ENCODE data around the gene SLC8A2.

Gene SLC8A2

DNA sequence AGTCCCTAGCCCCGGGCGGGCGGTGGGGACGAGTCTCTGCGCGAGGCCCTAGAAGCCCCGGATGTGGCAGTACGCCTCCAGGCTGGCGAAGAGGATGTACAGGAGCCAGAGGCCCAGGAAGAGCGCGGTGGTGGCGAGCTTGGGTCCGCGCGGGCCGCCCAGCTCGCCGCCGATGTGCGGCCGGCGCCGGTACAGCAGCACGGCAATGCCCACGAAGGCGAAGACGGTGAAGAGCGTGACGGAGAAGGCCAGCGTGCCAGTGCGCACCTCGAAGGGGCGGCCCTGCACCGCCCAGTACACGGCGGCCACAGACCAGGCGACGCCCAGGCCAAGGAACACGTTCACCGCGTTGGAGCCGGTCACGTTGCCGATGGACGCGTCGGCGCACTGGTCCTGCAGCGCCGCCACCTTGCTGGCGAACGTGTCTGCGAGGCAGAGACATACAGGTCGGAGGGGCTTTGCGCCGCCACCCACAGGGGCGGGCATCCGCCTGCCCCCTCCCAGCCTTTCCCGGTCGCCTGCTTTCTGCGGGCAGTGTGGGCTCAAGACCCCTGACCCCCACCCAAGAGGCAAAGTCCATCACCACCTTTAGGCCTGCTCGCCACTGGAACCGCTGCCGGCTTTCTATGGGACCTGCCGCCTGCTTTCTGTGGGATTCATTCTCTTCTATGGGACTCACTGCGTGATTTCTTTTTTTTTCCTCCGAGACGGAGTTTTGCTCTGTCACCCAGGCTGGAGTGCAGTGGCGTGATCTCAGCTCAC, 41.5 kb downstream of the SLC8A2 start:
- DNase-seq (ENCODE audit: low spot score): no peak

DNA sequence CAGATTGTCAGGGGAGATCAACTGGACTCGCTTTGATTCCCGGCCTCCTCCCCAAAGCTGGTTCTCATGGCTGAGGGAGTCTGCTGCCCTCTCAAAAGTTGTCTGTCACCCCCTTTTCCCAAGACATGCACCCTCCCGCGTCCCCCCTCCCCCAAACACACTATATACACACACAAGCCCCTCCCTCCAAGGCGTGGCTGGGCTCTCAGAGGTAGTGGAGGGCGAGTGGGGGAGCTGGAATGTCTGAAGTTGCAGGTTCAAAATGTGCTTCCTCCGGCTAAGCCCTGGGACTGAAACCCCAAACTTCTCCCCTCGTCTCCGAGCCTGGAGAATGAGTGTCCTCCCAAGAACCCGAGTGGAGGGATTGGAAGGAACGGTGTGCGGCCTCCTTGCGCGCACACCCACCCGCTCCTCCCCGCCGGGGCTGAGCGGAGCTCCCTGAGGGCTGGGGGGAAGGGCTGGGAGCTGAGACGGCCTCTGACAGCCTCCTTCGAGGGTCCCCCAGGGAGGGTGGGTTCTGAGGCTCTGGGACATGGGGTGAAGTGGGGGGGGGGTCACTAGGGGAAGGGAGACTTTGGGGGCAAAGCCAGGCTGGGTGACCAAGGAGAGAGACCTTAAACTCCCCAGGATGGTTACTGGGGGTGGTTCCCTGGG, 42.4 kb downstream of the SLC8A2 start:
- DNase-seq (ENCODE audit: low spot score): no peak

DNA sequence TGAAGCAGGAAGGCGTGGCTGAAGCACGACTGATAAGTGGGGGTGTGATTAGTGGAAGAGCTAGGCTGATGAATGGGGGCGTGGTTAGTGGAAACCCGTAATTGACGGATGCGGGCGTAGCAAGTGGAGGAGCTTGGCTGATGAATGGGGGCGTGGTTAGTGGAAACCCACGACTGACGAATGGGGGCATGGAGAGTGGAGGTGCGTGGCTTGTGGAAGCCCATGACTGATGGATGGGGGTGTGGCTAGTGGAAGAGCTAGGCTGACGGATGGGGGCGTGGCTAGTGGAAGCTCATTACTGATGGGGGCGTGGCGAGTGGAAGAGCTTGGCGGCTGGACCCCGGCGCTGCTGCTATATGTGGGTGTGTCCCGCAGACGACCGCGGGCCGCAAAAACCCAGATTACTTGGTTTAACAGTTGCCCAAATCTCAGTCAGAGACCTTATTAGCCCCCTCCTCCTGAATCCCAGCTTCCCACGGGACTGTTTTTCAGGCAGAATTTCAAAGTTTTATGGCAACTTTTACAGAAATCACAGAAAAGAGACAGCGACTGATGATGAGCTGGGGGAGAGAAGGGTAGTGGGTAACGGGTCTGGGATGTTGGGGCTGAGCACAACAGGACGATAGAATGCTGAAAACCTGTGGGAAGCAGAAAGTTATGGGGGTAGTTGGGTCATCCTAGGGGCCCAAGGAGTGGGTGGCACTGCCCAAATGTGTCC, 43.4 kb downstream of the SLC8A2 start:
- peak; percentile 98 for DNase-seq (ENCODE audit: low spot score)

DNA sequence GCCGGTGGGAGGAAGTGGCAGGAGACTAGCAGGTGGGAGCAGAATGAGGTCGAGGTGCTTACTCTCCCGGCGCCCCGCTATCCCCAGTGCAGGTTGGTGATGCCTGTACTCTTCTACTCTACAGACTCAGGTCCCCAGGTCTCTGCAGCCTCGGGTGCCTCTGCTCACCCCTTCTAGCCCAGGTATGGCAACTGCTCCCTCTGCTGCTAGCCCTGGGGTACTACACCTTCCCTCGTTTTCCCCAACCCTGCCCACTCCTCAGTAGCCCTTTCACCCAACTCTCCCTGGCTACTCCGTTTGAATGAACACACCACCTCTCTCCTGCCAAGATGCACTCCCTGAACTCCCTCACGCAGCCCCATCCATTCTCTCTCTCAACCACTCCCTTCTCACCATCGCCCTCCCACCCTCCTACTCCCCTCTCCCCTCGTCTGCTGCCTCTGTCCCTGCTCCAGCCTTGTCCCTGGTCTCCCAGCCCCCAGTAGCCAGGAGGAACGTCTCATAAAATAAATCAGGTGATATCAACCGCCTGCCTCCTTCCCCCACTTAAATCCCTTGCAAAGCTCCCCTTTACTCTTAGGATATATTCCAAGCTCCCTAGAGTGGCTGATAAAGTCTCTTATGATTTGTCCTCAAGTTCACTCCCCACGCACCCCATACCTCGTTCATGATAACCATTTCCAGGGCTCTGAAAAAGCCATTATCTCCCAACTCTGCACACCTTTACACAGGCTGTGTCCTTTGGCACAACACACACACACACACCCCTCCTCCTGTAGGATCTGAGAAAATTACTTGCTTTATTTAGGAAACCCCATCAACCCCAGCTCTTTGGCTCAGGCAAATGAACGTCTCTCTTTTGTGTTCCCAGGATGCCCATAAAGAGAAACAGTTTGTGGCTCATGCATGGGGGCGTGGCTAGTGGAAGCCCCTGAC, 44.2 kb downstream of the SLC8A2 start:
- peak; percentile 58 for DNase-seq (ENCODE audit: low spot score)

DNA sequence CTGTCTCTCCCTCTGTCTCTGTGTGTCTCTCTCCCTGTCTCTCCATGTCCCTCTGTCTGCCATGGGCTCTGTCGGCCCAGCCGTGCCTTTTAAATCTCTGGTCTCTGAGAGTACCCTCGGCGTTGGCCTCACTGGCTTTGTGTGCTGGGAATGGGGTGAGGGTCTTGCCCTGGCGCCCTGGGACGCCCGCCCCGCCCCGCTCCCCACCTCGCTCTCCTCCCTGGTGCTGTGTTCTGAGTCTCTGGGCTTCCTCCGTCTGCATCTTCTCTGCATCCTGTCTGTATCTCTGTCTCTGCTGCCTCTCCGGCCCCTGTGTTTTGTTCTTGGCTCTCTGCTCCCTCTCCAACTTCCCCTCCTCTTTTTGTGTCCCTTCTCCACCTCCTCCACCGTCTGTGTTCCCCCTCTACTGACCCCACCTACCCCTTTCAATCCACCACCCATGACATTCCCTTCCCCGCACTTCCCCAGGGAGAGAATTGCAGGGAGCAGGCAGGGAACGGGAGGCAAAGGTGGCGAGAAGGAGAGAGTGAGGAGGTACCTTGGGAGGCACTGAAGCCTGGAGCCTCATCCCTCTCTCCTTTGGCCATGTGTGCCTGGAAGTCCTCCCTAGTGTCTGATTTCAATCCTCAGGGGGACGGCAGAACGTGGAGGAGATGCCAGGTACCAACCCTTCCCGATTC, 48.4 kb downstream of the SLC8A2 start:
- no peak for DNase-seq (ENCODE audit: low spot score)

DNA sequence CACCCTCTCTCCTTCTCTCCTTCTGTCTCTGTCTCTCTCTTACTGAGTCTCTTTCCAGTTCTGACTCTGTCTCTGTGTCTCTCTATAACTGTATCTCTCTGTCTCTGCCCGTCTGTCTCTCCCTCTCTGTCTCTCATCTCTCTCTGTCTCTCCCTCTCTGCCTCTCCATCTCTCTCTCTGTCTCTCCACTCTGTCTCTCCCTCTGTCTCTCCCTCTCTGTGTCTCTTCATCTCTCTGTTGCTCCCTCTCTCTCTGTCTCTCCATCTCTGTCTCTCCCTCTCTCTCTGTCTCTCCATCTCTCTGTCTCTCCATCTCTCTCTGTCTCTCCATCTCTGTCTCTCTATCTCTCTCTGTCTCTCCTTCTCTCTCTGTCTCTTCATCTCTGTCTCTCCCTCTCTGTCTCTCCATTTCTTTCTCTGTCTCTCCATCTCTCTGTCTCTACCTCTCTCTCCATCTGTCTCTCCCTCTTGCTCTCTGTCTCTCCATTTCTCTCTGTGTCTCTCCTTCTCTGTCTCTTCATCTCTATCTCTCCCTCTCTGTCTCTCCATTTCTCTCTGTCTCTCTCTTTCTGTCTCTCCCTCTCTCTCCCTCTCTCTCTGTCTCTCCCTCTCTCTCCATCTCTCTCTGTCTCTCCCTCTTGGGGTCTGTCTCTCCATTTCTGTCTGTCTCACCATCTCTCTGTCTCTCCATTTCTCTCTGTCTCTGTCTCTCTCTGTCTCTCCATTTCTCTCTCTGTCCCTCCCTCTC, 49.1 kb downstream of the SLC8A2 start:
- DNase-seq (ENCODE audit: low spot score): no peak

DNA sequence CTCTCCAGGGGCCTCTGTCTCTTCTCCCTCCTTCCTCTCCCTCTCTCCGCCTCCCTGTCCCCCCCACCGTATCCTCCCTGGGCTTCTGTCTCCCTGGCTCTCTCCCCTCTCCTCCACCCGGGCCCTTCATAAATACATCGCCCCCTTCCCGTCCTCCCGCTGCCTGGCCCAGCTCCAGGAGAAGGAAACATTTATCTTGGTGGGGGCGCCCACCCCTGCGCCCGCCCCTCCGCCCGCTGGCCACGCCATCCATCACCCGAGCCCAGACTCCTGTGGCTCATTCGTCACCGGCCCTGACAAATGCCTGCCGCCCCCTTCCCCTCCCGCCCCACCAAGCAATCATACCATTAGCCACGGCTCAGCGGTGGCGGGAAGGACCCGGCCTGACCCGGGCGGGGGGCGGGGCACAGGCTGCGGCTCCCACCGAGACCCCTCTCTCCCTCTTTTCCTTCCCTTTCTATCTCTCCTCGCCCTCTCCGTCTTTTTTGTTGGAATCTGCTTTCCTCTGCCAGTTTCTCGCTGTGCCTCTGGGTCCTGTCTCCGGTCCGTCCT, 49.8 kb downstream of the SLC8A2 start:
- no peak for DNase-seq (ENCODE audit: low spot score)

DNA sequence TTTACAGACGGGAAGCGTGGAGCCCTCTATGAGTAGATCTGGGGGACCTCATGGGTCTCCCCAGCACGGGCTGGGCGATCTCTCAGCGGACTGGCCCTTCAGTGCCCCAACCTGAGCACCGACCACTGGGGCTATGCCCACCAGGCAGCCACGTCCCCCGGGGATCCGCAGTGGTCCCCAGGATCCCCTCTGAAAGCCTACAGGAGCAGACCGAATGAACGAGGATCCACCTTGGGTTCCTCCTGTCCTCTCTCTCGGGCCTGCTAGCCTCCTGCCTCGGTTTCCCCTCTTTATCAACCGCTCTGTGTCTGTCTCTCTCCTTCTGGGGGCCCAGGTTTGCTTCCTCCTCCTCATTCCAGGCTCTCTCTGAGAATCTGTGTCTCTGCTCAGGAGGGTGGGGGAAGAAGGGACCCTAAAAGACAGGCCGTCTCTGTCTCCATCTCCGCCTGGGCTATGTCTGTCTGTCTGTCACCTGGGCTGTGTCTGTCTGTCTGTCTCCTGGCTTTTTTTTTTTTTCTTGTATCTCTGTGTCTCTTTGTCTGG, 50.4 kb downstream of the SLC8A2 start:
- DNase-seq (ENCODE audit: low spot score): no peak

DNA sequence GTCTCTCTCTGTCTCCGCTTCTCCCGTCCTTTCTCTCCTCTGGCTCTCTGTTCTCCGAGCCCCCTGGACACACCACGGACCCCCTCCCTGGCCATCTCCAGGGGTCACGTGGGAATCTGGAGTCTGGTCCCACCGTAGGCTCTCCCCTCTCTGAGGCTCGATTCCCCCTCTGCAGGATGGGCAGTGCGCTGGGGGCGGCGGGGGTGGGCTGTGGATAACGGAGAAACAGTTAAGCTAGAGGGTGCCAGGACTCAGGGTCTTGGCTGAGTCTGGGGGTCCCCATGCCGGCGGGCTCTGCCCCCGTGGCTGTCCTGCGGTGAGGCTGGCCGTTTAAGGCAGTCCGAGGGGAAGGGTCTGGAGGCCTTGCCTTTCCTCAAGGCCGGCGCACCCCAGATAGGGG, 51.9 kb downstream of the SLC8A2 start:
- DNase-seq (ENCODE audit: low spot score): no peak

DNA sequence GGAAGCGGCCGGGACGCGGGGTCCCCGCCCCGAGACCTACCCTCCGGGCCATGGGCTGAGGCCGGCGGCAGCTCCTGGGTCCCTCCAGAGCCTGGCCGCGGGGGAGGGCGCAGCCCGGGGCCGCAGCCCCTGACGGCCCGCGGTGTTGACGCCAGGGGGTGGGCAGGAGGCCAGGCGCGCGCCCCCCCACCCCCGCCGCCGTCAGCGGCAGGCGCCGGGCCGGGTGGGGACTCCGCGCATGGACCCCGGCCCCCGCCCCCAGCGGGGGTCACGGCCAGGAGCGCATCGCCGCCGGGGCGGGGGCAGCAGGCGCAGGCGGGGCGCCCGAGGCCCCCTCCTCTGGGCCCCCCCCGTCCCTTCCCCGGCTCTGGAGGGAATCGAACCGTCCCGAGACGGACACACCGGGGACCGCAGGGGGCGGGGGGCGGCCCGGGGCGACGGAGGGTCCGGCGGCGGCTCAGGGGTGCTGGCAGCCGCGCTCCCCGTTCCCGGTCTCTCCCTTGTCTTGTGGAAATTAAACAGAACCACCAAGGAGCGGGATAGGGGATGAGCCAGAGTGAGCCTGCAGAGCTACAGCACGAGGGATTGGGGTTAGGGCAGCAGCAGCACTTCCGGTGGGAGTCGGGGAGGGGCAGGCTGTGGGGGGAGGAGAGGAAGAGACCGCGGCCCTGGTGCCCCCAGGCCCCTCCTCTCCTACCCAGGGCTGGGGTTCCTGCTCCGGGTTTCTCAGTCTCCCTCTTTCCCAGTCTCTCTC, 52.5 kb downstream of the SLC8A2 start, which contains the start of gene MEIS3:
Gene MEIS3 (minus strand): TSS at position 498 of the 754 bp plus-strand sequence. CDS start 446 bp downstream, at position 52.
- DNase-seq (ENCODE audit: low spot score): no peak

DNA sequence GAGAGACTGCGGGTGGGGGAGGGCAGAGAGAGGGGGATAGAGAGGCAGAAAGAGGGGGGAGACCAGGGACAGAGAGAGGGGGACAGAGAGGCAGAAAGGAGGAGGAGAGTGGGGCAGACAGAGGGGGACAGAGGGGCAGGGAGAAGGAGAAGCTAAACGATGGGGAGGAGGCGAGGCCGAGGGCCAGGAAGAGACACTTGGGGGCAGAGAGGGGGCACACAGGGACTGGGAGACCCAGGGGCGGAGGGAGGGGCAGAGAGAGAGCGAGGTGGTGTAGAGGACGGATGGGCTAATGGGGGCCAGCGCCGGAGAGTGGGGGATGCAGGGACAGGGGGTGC, 53.0 kb downstream of the SLC8A2 start:
- no peak for DNase-seq (ENCODE audit: low spot score)

DNA sequence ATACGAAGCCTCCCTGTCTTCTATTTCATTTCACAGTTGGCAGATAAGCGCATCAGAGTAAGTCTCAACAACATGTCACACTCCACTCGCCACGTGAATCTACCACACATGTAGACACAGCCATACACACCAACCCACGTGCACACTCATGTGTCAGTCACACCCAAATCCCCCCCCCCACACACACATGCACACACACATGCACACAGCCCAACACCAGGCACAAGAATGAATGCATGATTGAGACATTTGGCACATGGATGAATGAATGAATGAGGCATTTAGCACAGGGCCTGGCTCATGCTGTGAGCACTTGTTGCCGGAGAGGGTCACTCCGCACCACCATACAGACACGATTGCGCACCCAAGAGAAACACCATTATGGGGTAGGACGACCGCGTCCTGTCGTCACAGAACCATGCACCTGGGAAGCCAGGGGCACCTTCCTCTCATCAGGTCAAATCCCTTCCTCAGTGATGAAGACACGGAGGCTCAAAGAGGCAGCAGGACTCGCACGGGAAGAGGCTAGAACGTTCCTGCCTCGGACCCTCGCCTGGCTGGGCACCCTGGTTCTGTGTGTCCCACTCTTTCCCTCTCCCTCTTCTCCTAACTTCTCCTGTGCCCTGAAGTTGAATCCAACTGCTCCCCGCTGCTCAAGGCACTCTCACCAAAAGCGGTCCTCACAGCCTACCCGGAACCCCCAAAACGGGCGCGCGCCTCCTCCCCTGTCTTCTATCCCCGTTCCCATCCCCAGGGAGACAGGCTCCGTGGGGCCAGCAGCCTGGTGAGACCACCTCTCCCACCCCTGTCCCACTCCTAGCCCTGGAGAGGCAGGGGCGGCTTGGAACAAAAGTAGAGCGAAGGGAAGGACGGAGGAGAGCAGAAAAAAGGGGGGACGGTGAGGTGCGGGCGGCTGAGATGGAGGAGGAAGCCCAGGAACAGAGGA, 53.7 kb downstream of the SLC8A2 start:
- DNase-seq (ENCODE audit: low spot score): no peak

DNA sequence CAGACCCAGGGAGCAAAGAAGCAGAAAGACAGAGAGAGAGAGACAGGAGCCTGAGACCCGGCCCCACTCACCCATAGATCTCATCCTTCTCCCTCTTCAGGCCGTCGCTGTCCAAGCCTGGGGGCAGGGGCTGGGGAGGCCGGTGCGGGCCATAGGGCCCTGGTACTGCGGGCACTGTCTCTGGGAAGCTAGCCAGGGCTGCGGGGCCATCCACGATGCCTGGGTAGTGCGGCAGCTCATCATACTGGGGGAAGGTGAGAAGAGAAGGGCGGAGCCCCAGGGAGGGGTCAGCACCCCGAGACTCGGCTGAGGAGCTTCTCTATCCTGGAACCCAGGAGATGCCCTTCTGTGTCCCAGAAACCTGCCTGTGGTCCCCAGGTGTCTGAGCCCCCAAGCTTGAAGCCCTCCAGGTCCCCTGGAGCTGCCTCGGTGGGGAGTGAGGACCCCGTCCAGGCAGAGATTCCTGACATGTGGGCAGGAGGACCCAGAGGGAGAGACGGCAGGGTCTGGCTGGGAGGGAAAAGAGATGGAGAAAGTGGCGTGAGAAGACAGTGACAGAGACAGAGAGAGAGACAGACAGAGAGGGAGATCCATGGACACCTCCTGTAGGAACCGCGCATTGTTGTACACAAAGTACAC, 54.5 kb downstream of the SLC8A2 start:
- no peak for DNase-seq (ENCODE audit: low spot score)

DNA sequence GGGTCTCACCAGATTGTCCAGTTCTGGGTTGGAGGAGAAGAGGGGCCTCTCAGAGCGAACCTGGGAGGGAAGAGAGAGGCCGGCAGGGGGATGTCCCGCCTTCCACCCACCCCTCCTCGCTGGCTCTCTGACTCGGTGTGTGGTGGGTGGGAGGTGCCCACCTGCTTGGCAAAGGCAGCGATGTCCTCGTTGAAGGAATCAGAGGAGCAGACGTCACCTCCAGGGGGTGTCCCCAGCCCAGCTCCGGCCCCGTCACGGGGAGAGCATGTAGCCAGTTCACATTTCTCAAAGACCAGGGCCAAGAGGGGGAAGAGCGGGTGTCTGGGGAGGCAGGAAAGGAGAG, 55.1 kb downstream of the SLC8A2 start:
- no peak for DNase-seq (ENCODE audit: low spot score)

DNA sequence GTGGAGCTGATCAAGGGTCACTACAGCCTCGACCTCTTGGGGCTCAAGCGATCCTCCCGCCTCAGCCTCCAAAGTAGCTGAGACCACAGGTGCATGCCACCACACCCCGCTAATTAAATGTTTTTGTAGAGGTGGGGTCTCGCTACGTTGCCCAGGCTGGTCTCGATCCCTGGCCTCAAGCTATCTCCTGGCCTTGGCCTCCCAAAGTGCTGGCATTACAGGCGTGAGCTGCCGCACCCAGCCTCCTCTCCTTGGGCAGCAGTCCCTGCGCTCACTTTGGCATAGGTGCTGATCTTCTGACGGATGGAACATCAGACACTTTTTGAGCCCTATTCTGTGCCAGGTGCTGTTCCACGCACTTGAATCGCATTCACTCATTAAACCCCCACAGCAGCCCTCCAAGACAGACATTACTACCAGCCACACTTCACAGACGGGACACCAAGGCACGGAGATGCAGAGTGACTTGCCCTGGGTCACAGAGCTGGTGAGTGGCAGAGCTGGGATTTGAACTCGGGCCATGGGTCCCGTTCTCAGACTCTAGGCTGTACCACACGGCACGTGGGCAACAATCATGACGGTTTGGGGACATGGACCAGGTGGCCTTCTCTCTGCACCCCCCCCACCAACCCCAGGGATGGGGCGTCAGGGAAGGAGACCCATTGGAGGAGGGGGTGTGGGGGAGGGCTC, 55.6 kb downstream of the SLC8A2 start:
- no peak for DNase-seq (ENCODE audit: low spot score)

DNA sequence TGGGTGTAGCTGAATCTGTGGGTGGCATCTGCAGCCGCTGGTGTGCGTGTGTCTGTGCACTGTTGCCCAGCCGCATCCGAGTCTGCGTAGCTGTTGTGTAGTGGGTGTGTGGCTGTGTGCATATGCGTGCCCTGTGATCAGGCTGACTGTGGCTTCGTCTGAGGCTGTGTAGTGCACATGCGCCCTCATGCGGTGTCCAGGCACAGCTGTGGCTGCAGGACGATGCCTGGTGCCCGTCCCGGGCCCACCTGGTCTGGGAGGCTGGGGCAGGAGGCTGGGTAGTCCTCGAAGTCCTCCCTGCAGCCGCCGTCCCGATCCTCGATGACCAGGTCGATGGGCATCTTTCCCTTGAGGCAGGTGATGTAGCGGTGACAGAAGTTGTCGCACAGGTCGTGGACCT, 57.2 kb downstream of the SLC8A2 start:
- no peak for DNase-seq (ENCODE audit: low spot score)

DNA sequence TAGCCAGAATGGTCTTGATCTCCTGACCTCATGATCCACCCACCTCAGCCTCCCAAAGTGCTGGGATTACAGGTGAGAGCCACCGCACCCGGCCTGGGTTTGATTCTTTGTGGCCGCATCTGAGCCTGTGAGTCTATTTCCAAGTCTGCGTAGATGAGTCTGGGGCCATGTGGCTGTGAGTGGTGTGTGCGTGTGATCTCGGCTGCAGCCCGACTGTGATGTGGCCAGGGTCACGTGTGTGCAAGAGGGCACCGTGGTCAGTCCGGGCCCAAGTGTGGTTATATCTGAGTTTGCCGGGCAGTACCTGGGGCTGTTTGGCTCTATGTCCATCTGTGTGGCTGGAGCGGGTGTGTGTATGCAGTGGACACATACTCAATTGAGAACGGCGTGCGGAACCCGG, 57.8 kb downstream of the SLC8A2 start:
- no peak for DNase-seq (ENCODE audit: low spot score)
